GM12878 (cell line): ENCODE measurements around the gene CORO7. TPM values are rescaled to one million over a fixed set of nuclear protein-coding genes. Genes with fewer than 3 reads are reported as not detected.

Experiments used
- ATAC-seq: fragments of 200-7000 bp; cut with Tn5 transposase; 3 replicates; pipeline ENCODE4 v1.9.1; 2020; ENCODE audit warnings: mild to moderate bottlenecking, moderate library complexity
- BruUV-seq: library from RNA; stranded (reverse); fragments of 400-500 nt; replicated peaks from 2 replicates; lab custom pipeline; 2021; lab: Mats Ljungman, UMichigan
- CTCF ChIA-PET: fragments of 300-600 bp; sonication (Branson Sonifier 250); formaldehyde crosslinking; extraction: SDS; loops from one replicate; lab custom pipeline; 2021; ENCODE audit warnings: inconsistent platforms; lab: Yijun Ruan, JAX
- POLR2A ChIA-PET: fragments of 350-600 bp; formaldehyde crosslinking; extraction: SDS; loops from one replicate; lab custom pipeline; 2021; ENCODE audit warnings: inconsistent platforms; lab: Charles Lee
- RAD21 ChIA-PET: fragments of 300-600 bp; sonication (Branson Sonifier 250); formaldehyde crosslinking; loops from one replicate; lab custom pipeline; 2023; ENCODE audit warnings: antibody characterized with exemption; ENCODE audit not compliant: unreplicated experiment; lab: Charles Lee
- SMC1A ChIA-PET: fragments of 300-600 bp; sonication (Branson Sonifier 250); formaldehyde crosslinking; loops from one replicate; lab custom pipeline; 2023; ENCODE audit not compliant: unreplicated experiment, uncharacterized antibody; lab: Charles Lee
- DNase-seq: peaks from one replicate; pipeline ENCODE4 v3.0.0-alpha.2; 2011; ENCODE audit warnings: low read depth, low spot score
- FAIRE-seq: peaks from 3 replicates; lab custom pipeline; 2011; peaks lifted over from hg19 to GRCh38; lab: Jason Lieb, UNC
- H2AFZ ChIP-seq: 2 replicates; pipeline ENCODE4 v1.6.0; 2011; ENCODE audit warnings: low read depth, low read length, control low read depth; ENCODE audit not compliant: control insufficient read depth
- H3K27ac ChIP-seq: 2 replicates; pipeline ENCODE4 v1.5.1; 2011; ENCODE audit warnings: control low read depth; ENCODE audit not compliant: control insufficient read depth, insufficient read depth
- H3K27me3 ChIP-seq, 2 experiments: replicated peaks in 1 of 2; 2 replicates each; pipeline versions ENCODE4 v1.6.0 to v1.6.1; 2011; ENCODE audit warnings: low read length in 1 of 2; ENCODE audit not compliant: control insufficient read depth in 2 of 2, insufficient read depth in 2 of 2
- H3K36me3 ChIP-seq, 2 experiments: 2 replicates each; pipeline ENCODE4 v1.5.1; 2011; ENCODE audit warnings: low read length in 1 of 2; ENCODE audit not compliant: control insufficient read depth in 2 of 2, insufficient read depth in 2 of 2
- H3K4me1 ChIP-seq: 2 replicates; pipeline ENCODE4 v1.6.1; 2011; ENCODE audit warnings: mild to moderate bottlenecking, low read length, moderate library complexity, mixed read lengths; ENCODE audit not compliant: control insufficient read depth, insufficient read depth
- H3K4me2 ChIP-seq: 2 replicates; pipeline ENCODE4 v1.6.0; 2011; ENCODE audit warnings: control low read depth; ENCODE audit not compliant: control insufficient read depth, insufficient read depth
- H3K4me3 ChIP-seq: fragments of 200-600 bp; sonication (generic); 2 replicates; pipeline ENCODE4 v1.5.1; 2016
- H3K79me2 ChIP-seq: 2 replicates; pipeline ENCODE4 v1.6.0; 2011; ENCODE audit warnings: low read length; ENCODE audit not compliant: control insufficient read depth, insufficient read depth
- H3K9ac ChIP-seq: 2 replicates; pipeline ENCODE4 v1.8.0; 2011; ENCODE audit warnings: low read length, control low read depth, mixed read lengths; ENCODE audit not compliant: control insufficient read depth, insufficient read depth
- H3K9me3 ChIP-seq: replicated peaks from 3 replicates; pipeline ENCODE4 v1.5.1; 2011; ENCODE audit warnings: mild to moderate bottlenecking, low read length; ENCODE audit not compliant: control insufficient read depth, insufficient read depth
- H4K20me1 ChIP-seq: 2 replicates; pipeline ENCODE4 v1.6.0; 2011; ENCODE audit not compliant: control insufficient read depth, insufficient read depth
- EGR1 ChIP-seq, 2 experiments: IDR thresholded peaks; 1 replicate in 1 of 2; 2 replicates in 1 of 2; pipeline ENCODE4 v1.6.1; 2011 to 2012; ENCODE audit warnings: low read depth in 2 of 2, low read length in 2 of 2, borderline replicate concordance in 1 of 2, mild to moderate bottlenecking in 1 of 2, moderate library complexity in 1 of 2
- ELK1 ChIP-seq: IDR thresholded peaks from 2 replicates; pipeline ENCODE4 v1.6.1; 2012; ENCODE audit warnings: low read depth, low read length, improper control_type of control experiment
- FOXK2 ChIP-seq: fragments of 450-650 bp; IDR thresholded peaks from 2 replicates; pipeline ENCODE4 v1.6.1; 2017; ENCODE audit warnings: mild to moderate bottlenecking, moderate library complexity
- GATAD2B ChIP-seq: fragments of 450-650 bp; conservative IDR thresholded peaks from 2 replicates; pipeline ENCODE4 v1.6.1; 2017; ENCODE audit warnings: low read depth, mild to moderate bottlenecking, moderate library complexity
- HCFC1 ChIP-seq: fragments of 150-350 bp; IDR thresholded peaks from 2 replicates; pipeline ENCODE4 v1.6.1; 2014; ENCODE audit warnings: low read length
- HDAC6 ChIP-seq: fragments of 200-600 bp; sonication (generic); IDR thresholded peaks from one replicate; pipeline ENCODE4 v1.8.0; 2017; ENCODE audit warnings: antibody characterized with exemption; ENCODE audit not compliant: unreplicated experiment
- IKZF1 ChIP-seq: fragments of 450-650 bp; conservative IDR thresholded peaks from 2 replicates; pipeline ENCODE4 v1.6.1; 2017; ENCODE audit warnings: antibody characterized with exemption, mild to moderate bottlenecking
- LARP7 ChIP-seq: fragments of 450-650 bp; IDR thresholded peaks from 2 replicates; pipeline ENCODE4 v1.6.1; 2017; ENCODE audit warnings: mild to moderate bottlenecking
- MAX ChIP-seq: IDR thresholded peaks from 2 replicates; pipeline ENCODE4 v1.6.1; 2012; ENCODE audit warnings: low read depth, low read length, improper control_type of control experiment
- MTA2 ChIP-seq: fragments of 450-650 bp; IDR thresholded peaks from 2 replicates; pipeline ENCODE4 v1.6.1; 2016; ENCODE audit warnings: low read depth, mild to moderate bottlenecking, moderate library complexity
- NBN ChIP-seq: fragments of 450-650 bp; IDR thresholded peaks from 2 replicates; pipeline ENCODE4 v1.6.1; 2016
- PAX8 ChIP-seq: fragments of 450-650 bp; IDR thresholded peaks from 2 replicates; pipeline ENCODE4 v1.6.1; 2017; ENCODE audit warnings: mild to moderate bottlenecking, moderate library complexity
- PKNOX1 ChIP-seq: fragments of 450-650 bp; IDR thresholded peaks from 2 replicates; pipeline ENCODE4 v1.6.1; 2016; ENCODE audit warnings: mild to moderate bottlenecking
- PML ChIP-seq: IDR thresholded peaks from 2 replicates; pipeline ENCODE4 v1.6.1; 2012; ENCODE audit warnings: low read length, inconsistent platforms
- SMC3 ChIP-seq: IDR thresholded peaks from 2 replicates; pipeline ENCODE4 v1.6.1; 2011; ENCODE audit warnings: low read length, improper control_type of control experiment, borderline replicate concordance
- SREBF1 ChIP-seq: IDR thresholded peaks from 2 replicates; pipeline ENCODE4 v1.6.1; 2012; ENCODE audit warnings: mild to moderate bottlenecking, low read length
- TBL1XR1 ChIP-seq: IDR thresholded peaks from 2 replicates; pipeline ENCODE4 v1.6.1; 2012; ENCODE audit warnings: low read depth, low read length, improper control_type of control experiment
- TCF12 ChIP-seq: IDR thresholded peaks from 2 replicates; pipeline ENCODE4 v1.6.1; 2011; ENCODE audit warnings: low read depth, mild to moderate bottlenecking, low read length
- USF1 ChIP-seq: IDR thresholded peaks from 2 replicates; pipeline ENCODE4 v1.6.1; 2011; ENCODE audit warnings: borderline replicate concordance, low read depth, mild to moderate bottlenecking, moderate library complexity, mixed read lengths, low read length; ENCODE audit not compliant: insufficient read depth; ENCODE audit errors: extremely low read length
- WRNIP1 ChIP-seq: IDR thresholded peaks from 2 replicates; pipeline ENCODE4 v1.6.1; 2011; ENCODE audit warnings: low read depth, low read length, improper control_type of control experiment, borderline replicate concordance
- ZNF217 ChIP-seq: fragments of 450-650 bp; IDR thresholded peaks from 2 replicates; pipeline ENCODE4 v1.6.1; 2017; ENCODE audit warnings: antibody characterized with exemption, mild to moderate bottlenecking
- WGBS: methylation state at CpG from one replicate; pipeline ENCODE4 v1.1.6; 2016; ENCODE audit warnings: low lambda C conversion rate; ENCODE audit not compliant: insufficient replicate concordance, insufficient coverage; ENCODE audit errors: missing lambda C conversion rate; 5-methylcytosine and 5-hydroxymethylcytosine counted together
- in situ Hi-C: fragments of 300-500 bp; cut with MboI; formaldehyde crosslinking; loops from 9 replicates; pipeline ENCODE4 v1.14.3; 2018; ENCODE audit warnings: mixed read lengths
- intact Hi-C: fragments of 100-400 bp; cut with micrococcal nuclease; formaldehyde crosslinking; loops from one replicate; pipeline ENCODE4 v1.14.2; 2022; ENCODE audit not compliant: unreplicated experiment
- polyA plus RNA-seq, 11 experiments: library from polyadenylated mRNA; depleted of rRNA in 4 of 11; unstranded in 6 of 11; stranded (reverse) in 5 of 11; fragments of >200 nt; fragmentation: Nextera tagmentation in 4 of 11; fragmentation: Illumina TruSeq in 1 of 11; extraction: Ambion mirVana in 4 of 11; extraction: Trizol in 1 of 11; gene quantifications; 1 replicate in 1 of 11; 2 replicates in 10 of 11; pipeline versions ENCODE4 v1.2.1 to v1.2.3, GENCODE V29; 2011 to 2016; ENCODE audit warnings: inconsistent platforms in 2 of 11, missing spikeins in 2 of 11, low read depth in 1 of 11
- total RNA-seq, 4 experiments: library from RNA; depleted of rRNA in 3 of 4; stranded (reverse); fragments of >200 nt in 3 of 4; fragmentation: Illumina TruSeq in 1 of 4; extraction: Trizol in 1 of 4; gene quantifications; 2 replicates each; pipeline versions ENCODE4 v1.2.1 to v1.2.3, GENCODE V29; 2013 to 2021

The CORO7 gene
- total and polyA plus RNA-seq, 10 of the 15 experiments (the other 5 are each of a cell fraction or from before 2014, with no cell fraction given), result 0.64 to 89.2 (median 43.7) TPM

- no peak overlapping the region for H3K4me3 ChIP-seq
- ChIA-PET RAD21 (interaction anchor here (0.7 to 1.2 kb wide), 2 partner anchors 14 to 16 kb away, joined by 4 read pairs; no protein-coding TSS in a partner anchor), SMC1A (no interaction called here), POLR2A (interaction anchor here (0.6 to 0.7 kb wide), 2 partner anchors 26 to 37 kb away, joined by 3 read pairs; partner anchors contain the start of gene PAM16), CTCF (interaction anchor here (1.0 to 6.8 kb wide), 2 partner anchors 10 to 14 kb away, joined by 3 to 140 read pairs; no protein-coding TSS in a partner anchor)
- no peaks in the 10 kb centered on the region for H4K20me1 ChIP-seq
- no peak overlapping the region for H3K9ac ChIP-seq
- FAIRE-seq, result no peak
- no peak overlapping the region for H3K4me2 ChIP-seq
- BruUV-seq, result no TSS peak
- H3K27me3 ChIP-seq, result peaks cover 0 to 6% of the 10 kb centered on the region in 2 experiments; a peak in 1 of 4 replicates
- no peak for DNase-seq
- H3K79me2 ChIP-seq, result no peaks in the 10 kb centered on the region
- in situ Hi-C loops, result no loop called here
- no peaks in the 10 kb centered on the region for H3K36me3 ChIP-seq
- intact Hi-C loops, result no loop called here
- H3K27ac ChIP-seq, result no peak overlapping the region
- no peak overlapping the region for H2AFZ ChIP-seq
- ATAC-seq, result peak; percentile 65
- H3K4me1 ChIP-seq, result peaks cover 3% of the 10 kb centered on the region; the same call in 1 of the 2 replicates
- WGBS, result 11% methylated on average over 43 of the region's 43 CpGs
- H3K9me3 ChIP-seq, result no peaks in the 10 kb centered on the region
- TF ChIP-seq PKNOX1 (no peak), SMC3 (peak; percentile 35; the same call in 1 of the 2 replicates), FOXK2 (no peak), EGR1 (IDR thresholded peaks at IDR 0.05; ENCODE audit: borderline replicate concordance in 1 of 2, low read depth in 2 of 2, low read length in 2 of 2) (no peak), USF1 (no peak), PAX8 (no peak), GATAD2B (peak; percentile 54; the same call in 1 of the 2 replicates), NBN (no peak), MTA2 (peak; percentile 29; the same call in 1 of the 2 replicates), IKZF1 (peak; percentile 90), ZNF217 (peak; percentile 99), TCF12 (no peak), HDAC6 (no peak), TBL1XR1 (no peak), HCFC1 (no peak), MAX (no peak), WRNIP1 (peak; percentile 100), LARP7 (peak; percentile 83), PML (no peak), ELK1 (no peak), SREBF1 (no peak)
These were observed 102.5 kb downstream of the CORO7 start for GRCh38 chr16:4313563-4314531.
